HG03066 (cell line): ENCODE data around the gene ANK3.
"Not testable (repeated sequence)": the region's sequence is repeated elsewhere in the genome, so short reads cannot be mapped to it uniquely, and the experiment has no call there.

Source experiments
- ATAC-seq: cut with Tn5 transposase; IDR thresholded peaks from one replicate; pipeline ENCODE4 v1.9.1; 2021; ENCODE audit warnings: low read depth; ENCODE audit not compliant: unreplicated experiment

Gene ANK3

GRCh38 chr10:60045571-60045970 is 344.1 kb downstream of the ANK3 start:
- no peak for ATAC-seq

DNA sequence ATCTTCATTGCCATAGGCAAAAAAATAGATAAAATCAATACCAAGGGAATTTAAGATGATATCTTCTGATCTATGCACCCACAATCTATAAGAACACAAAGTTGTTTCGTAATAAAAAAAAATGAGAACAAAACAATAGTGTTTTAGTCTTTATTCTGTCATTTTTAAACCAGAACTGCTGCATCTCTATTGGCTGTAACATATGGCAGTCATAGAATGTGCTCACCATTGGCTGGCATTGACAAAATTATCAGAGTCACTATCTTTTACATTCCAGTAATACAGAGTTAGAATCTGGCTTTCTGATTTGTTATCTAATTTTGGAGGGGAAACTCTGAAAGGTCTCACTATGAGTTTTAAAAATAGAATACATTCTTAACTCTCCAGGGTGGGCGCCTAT is 344.7 kb downstream of the ANK3 start:
- ATAC-seq: no peak

- ATAC-seq: no peak
Measured at GRCh38 chr10:60044242-60044641, 345.4 kb downstream of the ANK3 start.

DNA sequence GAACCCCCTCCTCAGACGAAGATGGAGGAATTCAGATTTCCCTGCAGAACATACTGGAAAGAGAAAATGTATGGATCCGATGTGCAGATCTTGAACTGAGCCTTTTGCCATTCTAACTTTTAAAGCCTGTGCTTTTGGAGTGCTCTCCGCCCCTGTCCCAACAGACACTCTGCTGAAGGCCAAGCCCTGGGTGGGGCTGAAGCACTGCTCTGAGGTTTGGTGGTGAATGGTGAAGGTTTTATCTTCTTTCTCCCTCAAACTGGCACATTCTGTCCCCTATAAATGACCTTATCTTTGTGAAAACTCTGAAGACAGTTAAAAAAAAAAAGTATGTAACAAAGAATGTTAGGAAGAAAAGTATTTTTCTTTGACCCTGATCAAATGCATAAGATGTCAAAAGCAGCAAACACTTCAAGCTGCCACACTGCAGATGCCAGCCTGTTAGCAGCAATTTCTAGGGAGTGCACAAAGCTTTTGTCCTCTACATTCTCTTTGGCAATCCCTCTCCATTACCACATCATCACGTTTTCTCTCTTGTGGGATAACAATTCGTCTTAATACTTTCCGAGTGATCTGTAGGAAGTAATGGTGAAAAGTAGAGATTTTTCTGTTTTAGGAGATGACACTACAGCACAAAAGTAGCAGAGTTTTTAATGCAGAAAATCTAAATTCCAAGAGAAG is 346.0 kb downstream of the ANK3 start:
- no peak for ATAC-seq

- no peak for ATAC-seq
Measured at GRCh38 chr10:60042914-60043313, 346.8 kb downstream of the ANK3 start.

DNA sequence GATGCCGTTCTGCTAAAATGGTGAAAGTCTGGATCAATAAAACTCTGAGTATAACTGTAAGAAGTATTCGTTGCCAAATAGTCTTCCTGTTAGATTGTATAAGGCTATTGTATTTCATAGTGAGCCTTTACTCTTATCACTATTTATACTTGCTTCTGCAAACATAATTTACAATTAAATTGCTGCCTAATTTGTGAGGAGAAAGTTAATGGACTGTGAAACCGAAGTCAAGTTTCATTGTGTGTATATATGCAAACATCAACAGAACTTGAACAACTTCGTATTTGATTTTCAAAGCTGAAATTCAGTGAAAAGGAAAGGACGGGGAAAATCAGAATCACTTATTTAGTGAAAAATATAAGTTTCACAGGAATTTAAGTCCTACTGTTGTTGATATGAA is 347.4 kb downstream of the ANK3 start:
- ATAC-seq: no peak

- ATAC-seq: no peak
Measured at GRCh38 chr10:60041489-60042133, 348.1 kb downstream of the ANK3 start.

DNA sequence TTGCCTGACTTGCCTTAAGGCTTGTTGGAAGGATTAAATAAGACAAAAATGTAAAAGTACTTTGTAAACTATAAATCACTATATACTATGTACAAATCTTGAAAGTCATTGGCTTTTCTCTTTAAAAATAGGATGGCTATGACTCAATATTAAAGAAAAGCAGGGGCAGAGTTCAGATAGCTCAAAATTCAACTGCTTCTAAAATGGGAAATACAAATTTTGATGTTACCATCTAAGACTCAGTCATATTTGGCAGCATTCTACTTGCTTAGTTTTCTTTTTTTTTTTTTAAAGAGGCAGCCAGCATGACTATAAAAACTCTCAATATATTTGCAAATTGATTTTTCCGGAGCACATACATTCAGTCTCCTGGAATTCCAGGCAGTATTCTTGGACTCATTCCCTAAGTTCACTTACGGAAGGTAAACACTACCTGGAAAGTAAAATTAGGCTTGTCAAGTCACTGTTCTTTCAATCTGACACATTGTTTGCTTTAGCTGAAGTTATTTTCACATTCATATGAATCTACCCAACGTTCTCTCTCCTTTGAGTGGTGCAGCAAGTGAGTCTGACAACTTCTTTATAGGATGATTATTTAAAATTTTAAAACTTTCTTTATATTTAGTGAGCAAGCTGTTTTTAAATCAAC is 349.5 kb downstream of the ANK3 start:
- no peak for ATAC-seq

DNA sequence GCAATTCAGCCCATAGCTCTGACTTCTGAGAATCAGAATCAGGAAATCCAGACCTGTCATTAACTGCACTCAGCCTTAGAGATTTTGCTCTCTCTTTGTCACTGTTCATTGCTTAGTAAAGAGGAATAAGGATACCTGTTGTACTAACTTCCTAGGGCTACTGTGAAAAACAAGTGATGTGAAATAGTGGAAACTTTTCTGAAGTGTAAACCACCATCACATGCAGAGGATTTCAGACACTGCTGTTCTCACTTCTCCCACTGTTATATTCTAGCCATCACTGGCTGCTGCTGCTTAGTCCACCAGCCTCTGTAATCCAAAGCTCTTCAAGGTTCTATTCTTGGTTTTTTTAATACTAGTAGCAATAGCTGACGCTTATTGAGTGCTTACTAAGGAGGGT is 353.7 kb downstream of the ANK3 start:
- peak; percentile 49 for ATAC-seq

DNA sequence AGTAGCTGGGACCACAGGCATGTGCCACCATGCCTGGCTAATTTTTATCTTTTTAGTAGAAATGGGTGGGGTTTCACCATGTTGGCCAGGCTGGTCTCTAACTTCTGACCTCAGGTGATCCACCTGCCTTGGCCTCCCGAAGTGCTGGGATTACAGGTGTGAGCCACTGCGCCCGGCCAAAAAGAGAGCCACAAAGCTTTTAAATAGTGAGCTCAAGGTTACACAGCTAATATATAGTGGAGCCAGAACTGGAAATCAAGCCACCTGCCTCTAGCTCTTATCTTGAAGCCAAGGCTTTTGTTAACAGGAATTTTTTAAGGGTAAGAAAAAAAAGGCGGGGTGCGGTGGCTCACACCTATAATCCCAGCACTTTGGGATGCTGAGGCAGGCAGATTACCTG is 354.3 kb downstream of the ANK3 start:
- ATAC-seq: not testable (repeated sequence)

DNA sequence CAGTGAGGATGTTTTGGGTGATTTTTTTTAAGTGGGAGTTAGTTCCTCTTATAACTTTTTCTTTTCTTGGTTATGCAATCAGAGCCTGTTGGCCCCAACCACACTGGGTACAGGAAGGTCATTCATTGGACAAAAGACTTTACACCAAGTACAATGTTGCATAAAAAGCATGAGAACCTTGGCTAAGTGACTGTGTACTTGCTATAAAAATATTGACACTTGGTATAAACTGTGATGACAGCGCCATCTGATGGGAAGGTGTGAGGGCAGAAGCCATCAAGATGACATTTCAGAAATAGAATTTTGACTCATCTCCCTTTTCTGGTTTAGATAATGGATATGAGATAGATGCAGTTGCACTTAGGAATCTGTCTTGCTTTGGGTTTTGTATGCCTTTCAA is 357.0 kb downstream of the ANK3 start:
- ATAC-seq: no peak

DNA sequence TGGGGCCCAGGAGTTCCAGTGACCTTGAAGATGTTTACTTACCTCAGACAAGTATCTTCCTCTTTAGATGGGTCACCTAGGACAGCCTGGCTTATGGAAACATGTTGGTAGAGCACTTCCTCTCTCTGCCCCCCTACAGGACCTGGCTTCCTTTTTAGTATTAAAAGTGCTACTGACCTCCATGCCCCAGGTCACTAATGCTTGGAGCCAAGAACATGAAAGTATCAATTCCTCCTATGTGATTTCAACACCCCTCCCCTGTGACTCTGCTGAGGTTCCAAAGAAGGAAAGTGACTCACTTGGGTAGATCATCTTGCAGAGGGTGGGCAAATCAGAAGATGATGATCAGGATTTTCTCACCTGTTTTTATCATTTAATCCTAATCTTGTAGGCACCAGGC is 358.0 kb downstream of the ANK3 start:
- peak; percentile 60 for ATAC-seq

DNA sequence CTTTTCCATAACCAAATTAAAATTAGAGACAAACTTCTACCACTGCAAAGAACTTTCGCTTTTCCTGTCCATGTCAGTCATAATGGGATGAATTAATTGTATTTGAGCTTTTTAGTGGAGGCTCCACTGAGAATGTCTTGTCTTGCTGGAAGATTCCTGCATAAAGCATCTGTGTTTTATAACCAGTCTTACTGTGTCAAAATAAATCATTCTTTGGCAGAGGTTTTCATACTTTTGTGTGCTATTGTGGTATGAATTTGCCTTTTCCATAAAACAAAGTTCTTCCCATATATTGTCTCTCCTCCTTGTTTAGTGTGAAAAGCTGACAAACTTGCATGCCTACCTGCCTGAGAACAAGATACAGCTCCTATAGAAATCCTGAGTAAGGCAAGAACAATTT is 358.5 kb downstream of the ANK3 start:
- ATAC-seq: no peak

- ATAC-seq: no peak
Measured at GRCh38 chr10:60029475-60029874, 360.2 kb downstream of the ANK3 start.

- ATAC-seq: no peak
Measured at GRCh38 chr10:60028081-60028480, 361.6 kb downstream of the ANK3 start.

- ATAC-seq: no peak
Measured at GRCh38 chr10:60025279-60025678, 364.4 kb downstream of the ANK3 start.

DNA sequence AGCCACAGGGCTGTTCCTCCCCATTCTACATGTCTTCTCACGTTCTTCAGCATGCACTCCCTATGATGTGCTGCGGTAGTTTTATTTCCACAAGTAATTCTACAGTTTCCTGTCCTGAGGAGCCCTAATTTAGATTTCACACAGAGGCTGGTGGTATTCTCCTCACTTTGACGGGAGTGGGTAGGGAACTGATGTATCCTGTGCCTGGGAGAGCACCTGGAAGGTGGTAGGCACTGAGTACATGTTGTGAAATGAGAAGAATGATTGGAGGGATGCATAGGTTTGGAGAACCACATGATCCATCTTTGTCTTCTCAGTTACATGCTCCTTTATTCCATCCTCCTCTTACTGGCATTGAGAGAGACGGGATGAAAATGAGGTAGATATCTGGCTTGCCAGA is 365.2 kb downstream of the ANK3 start:
- ATAC-seq: no peak

- no peak for ATAC-seq
Measured at GRCh38 chr10:60023155-60023877, 366.4 kb downstream of the ANK3 start.

- no peak for ATAC-seq
Measured at GRCh38 chr10:60021361-60021760, 368.3 kb downstream of the ANK3 start.

DNA sequence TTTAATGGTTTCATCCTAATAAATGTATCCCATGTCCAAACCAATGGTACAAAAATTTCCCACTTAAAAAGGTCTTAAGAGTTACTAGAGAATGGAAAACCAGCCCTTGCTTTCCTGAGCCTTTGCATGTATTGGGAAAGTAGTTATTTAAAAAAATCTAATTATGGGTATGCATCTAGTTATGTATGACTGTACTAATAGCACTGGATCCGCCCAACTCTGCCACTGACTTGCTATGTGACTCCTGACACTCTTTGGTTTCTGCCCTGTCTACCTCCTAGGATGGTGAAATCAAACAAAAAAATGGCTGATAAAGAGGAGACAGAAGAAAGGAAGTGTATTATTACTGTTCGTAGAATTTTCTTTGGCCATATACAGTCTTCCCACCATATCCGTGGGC is 372.9 kb downstream of the ANK3 start:
- ATAC-seq: no peak

GRCh38 chr10:60009710-60010383 is 379.8 kb downstream of the ANK3 start:
- ATAC-seq: no peak
